SK-N-SH (cell line): ENCODE data around the gene PRRT2. TPM values are rescaled to one million over a fixed set of nuclear protein-coding genes. Genes with fewer than 3 reads are reported as not detected.

ENCODE experiments used
- ELF1 ChIP-seq: IDR thresholded peaks from 2 replicates; pipeline ENCODE4 v1.4.0; 2012
- FOSL2 ChIP-seq: IDR thresholded peaks from 2 replicates; pipeline ENCODE4 v1.4.0; 2012; ENCODE audit warnings: low read depth, mild to moderate bottlenecking, moderate library complexity, borderline replicate concordance
- GATA2 ChIP-seq: sonication (generic); formaldehyde crosslinking; IDR thresholded peaks from 2 replicates; pipeline ENCODE4 v1.5.0; 2020; ENCODE audit warnings: mild to moderate bottlenecking, missing genetic modification reagents
- JUND ChIP-seq: IDR thresholded peaks from 2 replicates; pipeline ENCODE4 v1.4.0; 2012
- MXI1 ChIP-seq: IDR thresholded peaks from 2 replicates; pipeline ENCODE4 v1.6.1; 2012; ENCODE audit warnings: mild to moderate bottlenecking, low read depth, low read length, improper control_type of control experiment
- NFIC ChIP-seq: IDR thresholded peaks from 2 replicates; pipeline ENCODE4 v1.4.0; 2012; ENCODE audit warnings: borderline replicate concordance
- PBX3 ChIP-seq: IDR thresholded peaks from 2 replicates; pipeline ENCODE4; 2012
- POLR2AphosphoS5 ChIP-seq: IDR thresholded peaks from 2 replicates; pipeline ENCODE4 v1.6.1; 2012; ENCODE audit warnings: low read depth, low read length
- RCOR1 ChIP-seq: fragments of 150-350 bp; IDR thresholded peaks from 2 replicates; pipeline ENCODE4 v1.6.1; 2017; ENCODE audit warnings: antibody characterized with exemption, low read length
- REST ChIP-seq: IDR thresholded peaks from 2 replicates; pipeline ENCODE4 v1.6.1; 2012; ENCODE audit warnings: mild to moderate bottlenecking, low read depth, low read length, moderate library complexity
- SIN3A ChIP-seq: IDR thresholded peaks from 2 replicates; pipeline ENCODE4 v1.6.1; 2012; ENCODE audit warnings: low read depth, mild to moderate bottlenecking, low read length, moderate library complexity, borderline replicate concordance
- TCF12 ChIP-seq: IDR thresholded peaks from 2 replicates; pipeline ENCODE4 v1.4.0; 2012
- USF1 ChIP-seq: IDR thresholded peaks from 2 replicates; pipeline ENCODE4 v1.4.0; 2012; ENCODE audit warnings: low read depth, borderline replicate concordance
- USF2 ChIP-seq: fragments of 150-350 bp; IDR thresholded peaks from 2 replicates; pipeline ENCODE4 v1.6.1; 2017; ENCODE audit warnings: antibody characterized with exemption, low read length, low read depth, borderline replicate concordance
- polyA plus RNA-seq, 3 experiments: library from polyadenylated mRNA; depleted of rRNA; stranded (reverse); fragments of >200 nt; gene quantifications; 2 replicates each; pipeline ENCODE4 v1.2.3, GENCODE V29; 2012
- TF ChIP-seq, protein P1 (sequence below): IDR thresholded peaks from 2 replicates; pipeline ENCODE4 v1.4.0; 2012; ENCODE audit warnings: low read depth
- TF ChIP-seq, protein P2 (sequence below): fragments of 200-600 bp; sonication (generic); IDR thresholded peaks from 2 replicates; pipeline ENCODE4 v1.6.1; 2017; ENCODE audit warnings: antibody characterized with exemption, mild to moderate bottlenecking, moderate library complexity
- TF ChIP-seq, protein P3 (sequence below): IDR thresholded peaks from 2 replicates; pipeline ENCODE4 v1.4.0; 2012; ENCODE audit warnings: low read depth, borderline replicate concordance

Gene PRRT2
- polyA plus RNA-seq, 1 of the 3 experiments (the other 2 are of a cell fraction), result 28.1 TPM

- TF ChIP-seq, protein P1, sequence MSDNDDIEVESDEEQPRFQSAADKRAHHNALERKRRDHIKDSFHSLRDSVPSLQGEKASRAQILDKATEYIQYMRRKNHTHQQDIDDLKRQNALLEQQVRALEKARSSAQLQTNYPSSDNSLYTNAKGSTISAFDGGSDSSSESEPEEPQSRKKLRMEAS, result peak; percentile 73; the same call in 1 of the 2 replicates
- TF ChIP-seq USF2 (no peak), RCOR1 (no peak), REST (peak; percentile 23; the same call in 1 of the 2 replicates), PBX3 (no peak; the same call in 1 of the 2 replicates), MXI1 (peak; percentile 92), SIN3A (peak; percentile 71; the same call in 1 of the 2 replicates), TCF12 (no peak), FOSL2 (no peak), USF1 (peak; percentile 9; the same call in 1 of the 2 replicates), JUND (no peak), POLR2AphosphoS5 (peak; percentile 52), NFIC (0 out of 2 replicates have a peak, but pooled peaks have one; percentile 9), GATA2 (CRISPR knock-in tag) (no peak), ELF1 (peak; percentile 70; the same call in 1 of the 2 replicates)
- TF ChIP-seq, protein P2, sequence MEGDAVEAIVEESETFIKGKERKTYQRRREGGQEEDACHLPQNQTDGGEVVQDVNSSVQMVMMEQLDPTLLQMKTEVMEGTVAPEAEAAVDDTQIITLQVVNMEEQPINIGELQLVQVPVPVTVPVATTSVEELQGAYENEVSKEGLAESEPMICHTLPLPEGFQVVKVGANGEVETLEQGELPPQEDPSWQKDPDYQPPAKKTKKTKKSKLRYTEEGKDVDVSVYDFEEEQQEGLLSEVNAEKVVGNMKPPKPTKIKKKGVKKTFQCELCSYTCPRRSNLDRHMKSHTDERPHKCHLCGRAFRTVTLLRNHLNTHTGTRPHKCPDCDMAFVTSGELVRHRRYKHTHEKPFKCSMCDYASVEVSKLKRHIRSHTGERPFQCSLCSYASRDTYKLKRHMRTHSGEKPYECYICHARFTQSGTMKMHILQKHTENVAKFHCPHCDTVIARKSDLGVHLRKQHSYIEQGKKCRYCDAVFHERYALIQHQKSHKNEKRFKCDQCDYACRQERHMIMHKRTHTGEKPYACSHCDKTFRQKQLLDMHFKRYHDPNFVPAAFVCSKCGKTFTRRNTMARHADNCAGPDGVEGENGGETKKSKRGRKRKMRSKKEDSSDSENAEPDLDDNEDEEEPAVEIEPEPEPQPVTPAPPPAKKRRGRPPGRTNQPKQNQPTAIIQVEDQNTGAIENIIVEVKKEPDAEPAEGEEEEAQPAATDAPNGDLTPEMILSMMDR, result peak; percentile 86
- TF ChIP-seq, protein P3, sequence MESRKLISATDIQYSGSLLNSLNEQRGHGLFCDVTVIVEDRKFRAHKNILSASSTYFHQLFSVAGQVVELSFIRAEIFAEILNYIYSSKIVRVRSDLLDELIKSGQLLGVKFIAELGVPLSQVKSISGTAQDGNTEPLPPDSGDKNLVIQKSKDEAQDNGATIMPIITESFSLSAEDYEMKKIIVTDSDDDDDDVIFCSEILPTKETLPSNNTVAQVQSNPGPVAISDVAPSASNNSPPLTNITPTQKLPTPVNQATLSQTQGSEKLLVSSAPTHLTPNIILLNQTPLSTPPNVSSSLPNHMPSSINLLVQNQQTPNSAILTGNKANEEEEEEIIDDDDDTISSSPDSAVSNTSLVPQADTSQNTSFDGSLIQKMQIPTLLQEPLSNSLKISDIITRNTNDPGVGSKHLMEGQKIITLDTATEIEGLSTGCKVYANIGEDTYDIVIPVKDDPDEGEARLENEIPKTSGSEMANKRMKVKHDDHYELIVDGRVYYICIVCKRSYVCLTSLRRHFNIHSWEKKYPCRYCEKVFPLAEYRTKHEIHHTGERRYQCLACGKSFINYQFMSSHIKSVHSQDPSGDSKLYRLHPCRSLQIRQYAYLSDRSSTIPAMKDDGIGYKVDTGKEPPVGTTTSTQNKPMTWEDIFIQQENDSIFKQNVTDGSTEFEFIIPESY, result 0 out of 2 replicates have a peak, but pooled peaks have one; percentile 5
Measured at GRCh38 chr16:29815793-29816693, 4.0 kb downstream of the PRRT2 start, which contains the start of gene PAGR1 (continued).
